DOHH2 (cell line): ENCODE results near the gene PRKAR2B.

ENCODE experiments used
- CTCF ChIP-seq: fragments of 200-600 bp; sonication (generic); IDR thresholded peaks from one replicate; pipeline ENCODE4 v1.5.1; 2014; ENCODE audit warnings: antibody characterized with exemption, mild to moderate bottlenecking, low read depth, low read length; ENCODE audit not compliant: poor library complexity, severe bottlenecking
- EZH2phosphoT487 ChIP-seq: fragments of 200-600 bp; sonication (generic); IDR thresholded peaks from 2 replicates; pipeline ENCODE4 v1.6.1; 2017; ENCODE audit warnings: borderline replicate concordance, mild to moderate bottlenecking, antibody characterized with exemption, low read length, moderate library complexity, mixed read lengths

- TF ChIP-seq CTCF: no peak
- TF ChIP-seq EZH2phosphoT487: no peak
Measured at GRCh38 chr7:107105591-107106245, 61.2 kb downstream of the PRKAR2B start.
